Activated T-cell treated with anti-CD3 and anti-CD28 coated beads, Interleukin-2, amount 50 U/mL, for 4 hours (primary cell): Measurements from ENCODE around the gene CDK4. TPM values are rescaled to one million over a fixed set of nuclear protein-coding genes. Genes with fewer than 3 reads are reported as not detected.

Source experiments
- ATAC-seq, 2 donors: fragments of 200-7000 bp; cut with Tn5 transposase; one replicate each; pipeline ENCODE4 v1.10.0; 2021
- DNase-seq: peaks from one replicate; pipeline ENCODE4 v3.0.0-alpha.2; 2020
- H3K27me3 Mint-ChIP-seq: one replicate; pipeline ENCODE4 v1.8.0; 2021; ENCODE audit warnings: low read depth, mixed read lengths
- H3K36me3 Mint-ChIP-seq: one replicate; pipeline ENCODE4 v1.8.0; 2022; ENCODE audit warnings: mixed read lengths; ENCODE audit not compliant: insufficient read depth
- H3K4me1 Mint-ChIP-seq: one replicate; pipeline ENCODE4 v1.8.0; 2021; ENCODE audit warnings: low read depth, mixed read lengths
- H3K4me3 Mint-ChIP-seq: one replicate; pipeline ENCODE4 v1.8.0; 2021; ENCODE audit warnings: mild to moderate bottlenecking, moderate library complexity, mixed read lengths
- H3K9me3 Mint-ChIP-seq: one replicate; pipeline ENCODE4 v1.8.0; 2021; ENCODE audit warnings: mixed read lengths
- total RNA-seq, 3 donors: library from RNA; stranded (reverse); gene quantifications; one replicate each; pipeline ENCODE4 v1.2.1, GENCODE V29; 2021

Gene CDK4
- total RNA-seq, 3 donors from 2014 or later, result 347 to 382 (median 378) TPM

DNA sequence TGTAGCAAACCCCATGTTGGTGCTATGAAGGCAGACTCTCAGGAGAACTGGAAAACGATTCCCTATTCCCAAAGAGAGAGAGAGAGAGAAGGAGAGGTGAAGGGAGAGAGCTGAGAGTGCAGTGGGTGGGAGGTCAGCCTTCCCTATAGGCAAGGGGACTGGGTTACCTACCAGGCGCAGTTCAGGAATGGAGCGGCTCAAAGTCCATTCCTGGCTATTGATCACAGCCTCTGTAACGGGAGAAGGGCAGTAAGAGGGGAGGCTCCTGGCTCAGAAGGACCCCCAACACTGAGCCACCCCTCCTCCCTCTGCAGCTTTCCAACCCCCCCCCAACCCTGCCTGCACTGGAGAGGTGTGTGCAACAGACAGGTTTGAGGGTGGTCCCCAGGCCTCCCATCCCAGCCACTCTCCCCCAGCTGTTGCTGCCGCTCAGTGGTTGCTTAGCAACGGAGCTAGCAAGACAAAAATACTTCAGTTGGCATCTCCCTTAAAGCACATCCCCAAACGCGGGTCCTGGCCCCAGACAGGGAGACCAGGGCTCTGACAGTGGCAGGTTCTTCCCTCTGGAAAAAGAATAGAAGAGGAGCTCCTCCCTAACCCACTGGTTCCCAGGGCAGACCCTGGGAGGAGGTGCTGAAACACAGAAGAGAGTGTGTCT lies 16.8 kb downstream of the CDK4 start:
- Mint-ChIP-seq H3K4me1 (peaks cover 26% of the 10 kb centered on the region), H3K36me3 (peaks cover 47% of the 10 kb centered on the region), H3K4me3 (no peak overlapping the region), H3K27me3 (no peaks in the 10 kb centered on the region), H3K9me3 (no peaks in the 10 kb centered on the region)
- DNase-seq (no peak), ATAC-seq (no peak)

DNA sequence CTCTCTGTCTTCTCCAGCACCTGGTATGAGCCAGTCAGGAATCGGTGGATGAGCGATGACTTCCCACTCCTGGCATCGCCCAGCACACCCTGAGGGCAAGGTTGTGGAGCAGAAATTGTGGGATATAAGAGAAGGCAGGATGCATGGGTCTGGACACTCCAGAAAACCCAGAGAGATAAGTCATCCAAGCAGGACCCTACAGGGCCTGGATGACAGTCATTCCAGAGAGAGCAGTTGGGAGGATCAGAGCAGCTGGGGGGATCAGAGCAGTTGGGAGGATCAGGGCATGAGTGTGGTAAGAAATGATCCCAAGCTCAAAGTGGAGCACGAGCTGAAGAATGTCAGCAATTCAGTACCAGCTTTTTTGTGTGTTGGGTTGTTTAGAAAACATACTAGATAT lies 17.5 kb downstream of the CDK4 start:
- Mint-ChIP-seq H3K36me3 (peaks cover 50% of the 10 kb centered on the region), H3K9me3 (no peaks in the 10 kb centered on the region), H3K4me1 (peaks cover 20% of the 10 kb centered on the region), H3K27me3 (no peaks in the 10 kb centered on the region), H3K4me3 (no peak overlapping the region)
- DNase-seq (no peak), ATAC-seq (no peak)

DNA sequence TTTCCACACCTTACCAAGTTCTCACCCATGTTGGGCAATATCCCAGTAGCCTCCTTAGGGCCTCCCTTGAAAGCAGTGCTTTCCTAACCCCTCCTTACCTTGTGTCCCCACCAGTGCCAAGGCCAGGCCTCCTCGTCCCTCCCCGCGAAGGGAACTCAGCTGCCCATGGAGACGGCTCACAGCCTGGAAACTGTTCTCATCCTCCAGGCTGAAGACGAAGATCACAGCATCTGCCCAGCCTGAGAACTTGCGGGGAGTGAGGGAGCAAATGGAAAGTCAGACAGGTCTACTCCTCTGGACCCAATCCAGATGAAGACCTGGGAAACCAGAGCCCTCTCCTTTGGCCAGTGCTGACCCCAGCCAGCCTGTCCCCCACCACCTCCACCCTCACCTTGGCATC lies 18.2 kb downstream of the CDK4 start:
- Mint-ChIP-seq H3K9me3 (no peaks in the 10 kb centered on the region), H3K27me3 (no peaks in the 10 kb centered on the region), H3K4me1 (peaks cover 13% of the 10 kb centered on the region), H3K4me3 (no peak overlapping the region), H3K36me3 (peaks cover 48% of the 10 kb centered on the region)
- no peak for ATAC-seq
- DNase-seq, result no peak

DNA sequence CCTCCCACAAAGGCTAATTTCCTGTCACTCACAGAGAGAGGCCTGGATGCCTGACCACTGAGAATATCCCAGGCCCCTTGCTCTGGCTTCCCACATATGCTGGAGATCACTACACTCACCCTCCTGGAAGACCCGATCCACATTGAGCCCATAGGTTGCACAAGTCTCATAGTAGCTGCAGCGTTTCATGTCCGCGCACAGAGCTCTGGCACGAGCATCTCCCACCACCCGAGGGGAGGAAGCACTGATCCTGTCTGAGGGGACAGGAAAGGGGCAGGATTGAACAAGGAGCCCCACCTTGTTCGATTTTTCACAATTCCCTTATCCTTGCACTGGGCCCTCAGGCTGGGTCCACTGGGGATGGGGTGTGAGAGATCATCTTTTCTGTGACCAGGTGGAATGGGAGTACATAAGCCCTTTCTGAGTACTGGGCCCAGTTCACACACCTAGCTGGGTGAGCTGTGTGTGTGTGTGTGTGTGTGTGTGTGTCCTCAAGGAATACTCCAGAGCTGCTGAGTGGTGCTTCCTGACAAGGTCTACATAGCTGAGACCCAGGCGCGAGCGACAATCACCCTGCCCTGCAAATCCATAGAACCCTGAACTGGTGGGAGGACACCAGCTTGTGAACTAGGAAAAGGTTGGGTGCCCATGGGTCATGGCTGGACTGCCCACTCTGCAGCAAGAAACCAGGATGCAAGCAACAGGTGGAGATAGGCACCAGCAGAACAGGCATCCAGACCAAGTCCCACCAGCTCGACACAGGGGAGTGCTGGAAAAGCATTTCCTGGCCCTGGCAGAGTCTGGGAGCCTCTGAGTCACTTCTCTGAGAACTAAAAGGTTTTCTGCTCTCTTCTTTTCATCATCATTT lies 19.1 kb downstream of the CDK4 start:
- Mint-ChIP-seq H3K36me3 (peaks cover 53% of the 10 kb centered on the region), H3K4me3 (no peak overlapping the region), H3K9me3 (no peaks in the 10 kb centered on the region), H3K4me1 (peaks cover 12% of the 10 kb centered on the region), H3K27me3 (no peaks in the 10 kb centered on the region)
- DNase-seq, result no peak
- ATAC-seq, result no peak

DNA sequence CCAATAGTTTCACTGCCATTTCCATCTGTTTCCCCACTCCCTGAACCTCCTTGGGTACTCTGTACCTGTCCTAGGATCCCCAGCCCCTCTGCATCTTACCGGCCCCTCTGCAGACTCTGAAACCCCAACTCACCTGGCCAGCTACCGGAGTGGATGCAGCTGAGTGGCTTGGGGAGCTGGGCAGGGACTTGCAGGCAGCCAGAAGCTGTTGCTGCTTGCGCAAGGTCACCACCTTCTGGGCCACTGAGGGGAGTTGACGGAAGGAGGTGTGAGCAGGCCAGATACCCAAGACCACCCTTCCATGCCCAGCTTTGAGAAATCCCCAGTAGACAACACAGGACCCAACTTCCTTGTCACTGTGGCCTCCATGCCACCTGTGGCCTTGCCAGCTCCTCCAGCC lies 19.8 kb downstream of the CDK4 start:
- no peak for DNase-seq

DNA sequence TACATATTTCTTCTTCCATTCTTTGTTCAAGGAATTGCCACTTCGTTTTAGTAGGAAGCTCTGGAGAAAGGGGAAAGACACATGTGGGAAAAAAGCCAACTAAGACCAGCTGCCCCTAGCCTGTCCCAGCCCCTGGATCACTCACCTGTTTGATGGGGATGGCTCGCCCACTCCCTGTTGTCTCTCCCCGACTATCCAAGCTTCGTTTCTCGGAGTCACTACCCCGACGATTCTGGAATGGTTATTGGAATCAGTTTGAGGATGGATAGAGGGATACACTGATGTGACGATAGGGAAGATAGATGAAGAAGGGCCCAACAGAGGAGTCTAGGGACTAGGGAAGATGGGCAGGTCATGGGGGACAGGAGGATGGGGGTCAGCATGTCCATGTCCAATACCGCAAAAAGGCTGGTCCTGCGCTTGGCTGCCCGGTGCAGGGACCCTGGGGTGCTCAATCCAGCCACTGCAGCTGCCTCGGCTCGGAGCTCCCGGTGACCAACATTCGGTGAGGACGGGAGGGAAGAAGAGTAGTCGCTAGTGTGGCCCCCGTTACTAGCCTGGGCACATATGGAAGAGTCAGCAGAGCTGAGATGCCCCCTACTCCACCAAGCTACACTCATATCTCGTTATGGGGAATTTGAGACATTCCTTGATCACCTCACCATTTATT lies 20.6 kb downstream of the CDK4 start:
- H3K9me3 Mint-ChIP-seq, result no peaks in the 10 kb centered on the region
- peaks cover 8% of the 10 kb centered on the region for H3K4me1 Mint-ChIP-seq
- no peaks in the 10 kb centered on the region for H3K27me3 Mint-ChIP-seq
- peaks cover 52% of the 10 kb centered on the region for H3K36me3 Mint-ChIP-seq
- no peak overlapping the region for H3K4me3 Mint-ChIP-seq
- ATAC-seq (no peak), DNase-seq (no peak)

More for the DNA sequence above, 19.8 kb downstream of the CDK4 start:
- Mint-ChIP-seq H3K36me3 (peaks cover 56% of the 10 kb centered on the region), H3K4me1 (peaks cover 12% of the 10 kb centered on the region), H3K4me3 (no peak overlapping the region), H3K9me3 (no peaks in the 10 kb centered on the region), H3K27me3 (no peaks in the 10 kb centered on the region)
- no peak for ATAC-seq

DNA sequence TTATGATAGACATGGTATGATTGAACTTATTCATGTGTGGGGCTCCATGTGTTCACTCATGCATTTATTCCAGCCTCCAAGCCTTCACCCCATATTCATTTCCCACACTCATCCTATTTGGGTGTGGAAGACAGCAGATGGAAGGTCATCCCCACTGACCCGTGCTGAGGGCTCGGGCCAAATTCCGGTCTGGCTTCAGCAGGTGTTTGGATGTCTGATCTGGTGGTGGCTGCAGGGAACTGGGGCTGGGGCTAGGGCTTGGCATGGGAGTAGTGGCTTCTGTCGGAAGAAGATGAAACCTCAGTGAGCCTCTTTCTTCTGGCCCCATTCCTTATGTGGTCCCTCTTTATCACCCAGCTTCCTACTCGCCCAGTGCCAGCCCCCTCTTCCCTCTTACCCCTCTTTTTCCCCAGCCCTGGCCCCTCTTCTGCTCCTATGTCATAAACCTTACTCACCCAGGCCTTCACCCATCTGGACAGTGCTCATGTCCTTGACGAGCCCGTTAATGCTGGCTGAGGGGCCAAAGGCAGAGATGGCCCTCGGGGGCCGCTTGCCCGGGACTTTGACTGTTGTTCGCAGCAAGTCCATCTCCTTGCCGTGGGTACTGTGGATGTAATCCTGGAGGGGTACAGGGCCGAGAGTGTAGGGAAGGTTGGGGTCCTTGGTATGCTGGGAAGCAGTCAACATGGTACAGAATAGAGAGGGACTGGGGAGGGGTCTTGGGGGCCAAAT lies 21.6 kb downstream of the CDK4 start:
- Mint-ChIP-seq H3K4me1 (peaks cover 4% of the 10 kb centered on the region), H3K9me3 (no peaks in the 10 kb centered on the region), H3K4me3 (no peak overlapping the region), H3K36me3 (peaks cover 52% of the 10 kb centered on the region), H3K27me3 (no peaks in the 10 kb centered on the region)
- ATAC-seq (no peak), DNase-seq (no peak)

DNA sequence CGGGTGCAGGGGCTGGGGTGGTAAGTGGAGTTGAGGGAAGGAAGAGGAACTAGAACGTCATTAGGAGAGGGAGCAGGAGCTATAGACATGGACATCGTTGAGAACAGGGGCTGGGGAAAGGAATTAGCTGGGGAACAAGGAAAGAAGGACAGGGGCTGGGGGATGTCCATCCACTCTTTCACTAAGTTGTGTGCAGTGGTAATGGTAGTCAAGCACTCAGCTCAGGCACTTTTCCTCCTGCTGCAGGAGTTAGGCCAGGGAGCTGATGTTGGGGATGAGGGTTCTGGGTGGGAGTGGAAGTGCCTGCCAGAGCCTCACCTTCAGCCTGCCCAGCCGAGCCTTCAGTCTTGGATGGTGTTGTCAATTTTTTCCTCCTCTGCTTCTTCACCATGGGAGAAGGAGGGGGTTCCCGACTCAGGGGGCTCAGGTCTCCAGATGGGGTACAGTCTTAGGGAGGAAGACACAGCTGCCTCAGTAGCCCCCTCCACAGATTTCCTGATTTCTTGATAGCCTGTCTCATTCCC lies 22.7 kb downstream of the CDK4 start:
- no peak for ATAC-seq
- Mint-ChIP-seq H3K27me3 (no peaks in the 10 kb centered on the region), H3K4me1 (peaks cover 7% of the 10 kb centered on the region), H3K9me3 (no peaks in the 10 kb centered on the region), H3K36me3 (peaks cover 45% of the 10 kb centered on the region), H3K4me3 (no peak overlapping the region)
- no peak for DNase-seq

DNA sequence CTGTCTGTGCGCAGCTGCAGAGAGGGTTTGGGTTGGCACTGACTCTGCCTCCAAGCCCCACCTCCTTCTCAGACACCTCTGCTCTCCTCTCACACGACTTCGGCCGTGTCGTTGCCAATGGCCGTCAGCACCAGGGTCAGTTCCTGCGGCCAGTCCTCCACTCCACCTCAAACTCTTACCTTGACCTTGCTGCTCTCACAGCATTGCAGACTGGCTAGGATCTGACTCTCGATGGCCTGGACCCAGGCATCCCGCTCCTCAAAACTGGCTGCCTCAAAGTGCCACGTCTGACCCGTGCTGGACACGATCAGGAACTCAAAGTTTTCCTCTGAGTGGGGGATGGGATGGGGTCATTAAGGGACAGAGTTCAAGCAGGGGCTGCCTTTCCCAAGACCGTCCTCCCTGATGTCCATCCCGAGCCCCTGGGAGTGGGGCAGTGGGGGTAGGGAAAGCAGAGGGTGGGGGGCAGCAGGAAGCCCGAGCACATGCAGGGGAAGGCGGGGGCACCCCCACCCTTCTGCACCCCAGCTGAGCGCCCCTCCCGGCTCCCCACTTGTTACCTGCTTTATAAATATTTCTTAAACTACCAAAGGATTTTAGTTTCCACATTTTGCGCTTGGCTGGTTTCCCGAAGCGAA lies 24.2 kb downstream of the CDK4 start:
- no peak for ATAC-seq
- no peak for DNase-seq
- Mint-ChIP-seq H3K4me3 (no peak overlapping the region), H3K36me3 (peaks cover 40% of the 10 kb centered on the region), H3K27me3 (no peaks in the 10 kb centered on the region), H3K4me1 (peaks cover 7% of the 10 kb centered on the region), H3K9me3 (no peaks in the 10 kb centered on the region)

DNA sequence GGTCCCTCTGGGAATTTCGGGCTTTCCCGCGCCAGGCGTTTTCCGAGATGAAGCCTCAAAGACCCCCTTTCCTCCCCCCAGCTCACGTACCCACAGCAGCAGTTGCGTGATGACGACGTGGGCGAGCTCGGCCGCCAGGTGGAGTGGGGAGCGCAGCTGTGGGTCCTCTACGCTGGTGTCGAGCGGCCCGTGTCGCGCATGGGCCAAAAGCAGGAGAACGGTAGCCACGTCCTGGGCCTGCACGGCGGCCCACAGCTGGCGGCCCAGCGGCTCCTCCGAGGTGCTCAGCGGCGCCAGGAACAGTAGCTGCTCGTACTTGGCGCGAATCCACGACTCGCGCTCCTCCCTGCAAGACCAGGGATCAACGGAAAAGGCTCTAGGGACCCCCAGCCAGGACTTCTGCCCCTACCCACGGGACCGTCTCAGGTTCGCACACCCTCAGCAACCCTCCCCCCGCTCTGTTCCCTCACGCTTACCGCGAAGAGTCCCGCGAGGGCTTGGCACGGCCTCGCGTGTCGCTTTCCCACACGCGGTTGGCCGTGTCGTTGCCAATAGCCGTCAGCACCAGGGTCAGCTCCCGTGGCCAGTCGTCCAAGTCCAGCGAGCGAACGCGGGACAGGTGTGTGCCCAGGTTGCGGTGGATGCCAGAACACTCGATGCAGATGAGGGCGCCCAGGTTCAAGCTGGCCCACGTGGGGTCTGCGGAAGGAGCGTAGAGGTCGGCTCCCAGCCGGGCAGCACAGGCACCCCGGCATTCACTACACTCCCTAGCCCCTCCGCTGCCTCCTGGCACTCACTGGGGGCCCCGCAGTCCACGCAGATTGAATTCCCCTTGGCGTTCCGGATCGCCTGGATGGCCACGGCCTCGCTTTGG lies 25.0 kb downstream of the CDK4 start:
- Mint-ChIP-seq H3K4me3 (no peak overlapping the region), H3K27me3 (no peaks in the 10 kb centered on the region), H3K9me3 (no peaks in the 10 kb centered on the region), H3K4me1 (peaks cover 7% of the 10 kb centered on the region), H3K36me3 (peaks cover 33% of the 10 kb centered on the region)
- ATAC-seq (no peak), DNase-seq (no peak)

DNA sequence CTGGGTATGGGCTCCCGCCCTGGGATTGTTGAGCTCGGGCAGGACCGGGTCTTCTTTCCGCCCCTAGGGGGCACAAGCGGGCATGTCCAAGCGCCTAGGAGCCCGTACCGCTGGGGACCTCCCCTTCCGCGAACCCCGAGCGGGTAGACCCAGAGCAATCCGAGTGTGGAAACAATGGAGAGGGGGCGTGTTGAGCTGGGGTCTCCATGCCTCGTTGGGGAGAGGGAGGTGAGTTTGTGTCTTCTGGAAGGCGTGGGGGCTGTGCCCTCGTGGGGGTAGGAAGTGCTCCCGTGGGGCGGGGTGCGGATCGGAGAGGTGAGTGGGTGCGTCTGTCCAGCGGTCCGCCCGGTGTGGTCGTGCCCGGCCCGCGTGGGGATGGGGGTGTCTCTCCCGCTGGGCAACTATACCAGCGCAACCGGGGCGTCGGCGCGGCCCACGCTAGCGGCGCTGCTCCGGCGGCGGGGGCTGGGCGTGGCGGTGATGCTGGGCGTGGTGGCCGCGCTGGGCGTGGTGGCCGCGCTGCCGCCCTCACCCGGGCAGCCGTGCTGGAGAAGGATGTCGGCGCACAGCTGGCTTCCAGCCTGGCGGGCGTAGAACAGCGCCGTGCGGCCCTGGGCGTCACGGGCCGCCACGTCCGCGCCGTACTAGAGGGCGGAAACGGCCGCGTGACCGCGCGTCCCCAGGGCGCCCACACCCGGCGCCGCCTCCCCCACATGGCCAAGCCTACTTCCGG lies 25.8 kb downstream of the CDK4 start:
- H3K4me1 Mint-ChIP-seq, result peaks cover 9% of the 10 kb centered on the region
- ATAC-seq, result peak in 1 of 2 donors; percentile 47
- DNase-seq, result no peak
- H3K9me3 Mint-ChIP-seq, result no peaks in the 10 kb centered on the region
- H3K36me3 Mint-ChIP-seq, result peaks cover 29% of the 10 kb centered on the region
- no peaks in the 10 kb centered on the region for H3K27me3 Mint-ChIP-seq
- H3K4me3 Mint-ChIP-seq, result no peak overlapping the region

DNA sequence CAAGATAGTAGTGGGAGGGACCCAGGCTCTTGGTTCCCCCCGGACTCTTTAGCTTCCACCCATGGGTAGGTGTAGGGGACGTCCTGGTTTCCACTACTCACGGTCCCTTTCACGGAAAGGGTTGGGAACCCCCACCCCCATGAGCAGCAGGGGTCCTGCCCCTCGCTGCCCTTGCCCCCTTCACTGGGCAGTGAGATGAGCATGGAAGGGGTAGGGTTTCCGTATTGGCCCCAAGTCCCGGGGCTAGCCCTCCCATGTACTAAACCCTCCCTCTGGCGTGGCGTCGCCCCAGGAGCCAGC lies 26.3 kb downstream of the CDK4 start:
- Mint-ChIP-seq H3K27me3 (no peaks in the 10 kb centered on the region), H3K4me3 (no peak overlapping the region), H3K4me1 (peaks cover 9% of the 10 kb centered on the region), H3K9me3 (no peaks in the 10 kb centered on the region), H3K36me3 (peaks cover 24% of the 10 kb centered on the region)
- no peak for ATAC-seq
- DNase-seq, result no peak
